ENCODE results near the gene GFRA1.

DNA sequence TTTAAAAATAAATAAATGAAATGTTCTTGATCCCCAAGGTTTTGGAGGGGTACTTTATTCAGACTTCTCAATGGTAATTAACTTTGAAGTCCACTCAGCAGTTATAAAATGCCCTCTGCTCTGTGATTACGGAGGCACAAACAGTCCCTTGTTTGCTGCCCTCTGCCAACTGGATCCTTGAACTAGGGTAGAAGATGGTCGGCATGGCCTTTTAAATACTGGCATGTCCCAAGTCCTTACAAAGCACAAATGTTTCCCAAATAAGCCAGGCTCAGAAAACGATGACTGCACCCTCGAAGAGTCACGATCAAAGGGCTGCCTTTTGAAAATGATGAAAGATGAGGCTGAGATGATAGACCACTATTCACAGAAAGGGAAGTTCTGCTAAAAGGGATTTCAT, 47.0 kb downstream of the GFRA1 start:
- TF ChIP-seq, protein P1, sequence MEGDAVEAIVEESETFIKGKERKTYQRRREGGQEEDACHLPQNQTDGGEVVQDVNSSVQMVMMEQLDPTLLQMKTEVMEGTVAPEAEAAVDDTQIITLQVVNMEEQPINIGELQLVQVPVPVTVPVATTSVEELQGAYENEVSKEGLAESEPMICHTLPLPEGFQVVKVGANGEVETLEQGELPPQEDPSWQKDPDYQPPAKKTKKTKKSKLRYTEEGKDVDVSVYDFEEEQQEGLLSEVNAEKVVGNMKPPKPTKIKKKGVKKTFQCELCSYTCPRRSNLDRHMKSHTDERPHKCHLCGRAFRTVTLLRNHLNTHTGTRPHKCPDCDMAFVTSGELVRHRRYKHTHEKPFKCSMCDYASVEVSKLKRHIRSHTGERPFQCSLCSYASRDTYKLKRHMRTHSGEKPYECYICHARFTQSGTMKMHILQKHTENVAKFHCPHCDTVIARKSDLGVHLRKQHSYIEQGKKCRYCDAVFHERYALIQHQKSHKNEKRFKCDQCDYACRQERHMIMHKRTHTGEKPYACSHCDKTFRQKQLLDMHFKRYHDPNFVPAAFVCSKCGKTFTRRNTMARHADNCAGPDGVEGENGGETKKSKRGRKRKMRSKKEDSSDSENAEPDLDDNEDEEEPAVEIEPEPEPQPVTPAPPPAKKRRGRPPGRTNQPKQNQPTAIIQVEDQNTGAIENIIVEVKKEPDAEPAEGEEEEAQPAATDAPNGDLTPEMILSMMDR (IDR thresholded peaks at IDR 0.05): no peak
- TF ChIP-seq POLR2AphosphoS5 (IDR thresholded peaks at IDR 0.05) (no peak), POLR2A (IDR thresholded peaks at IDR 0.05) (no peak)
